ENCODE results near the gene CYRIA. TPM values are rescaled to one million over a fixed set of nuclear protein-coding genes. Genes with fewer than 3 reads are reported as not detected.

Gene CYRIA
- polyA plus RNA-seq, 2 of the 4 experiments (the other 2 are of a cell fraction): 0.01 to 0.08 TPM

DNA sequence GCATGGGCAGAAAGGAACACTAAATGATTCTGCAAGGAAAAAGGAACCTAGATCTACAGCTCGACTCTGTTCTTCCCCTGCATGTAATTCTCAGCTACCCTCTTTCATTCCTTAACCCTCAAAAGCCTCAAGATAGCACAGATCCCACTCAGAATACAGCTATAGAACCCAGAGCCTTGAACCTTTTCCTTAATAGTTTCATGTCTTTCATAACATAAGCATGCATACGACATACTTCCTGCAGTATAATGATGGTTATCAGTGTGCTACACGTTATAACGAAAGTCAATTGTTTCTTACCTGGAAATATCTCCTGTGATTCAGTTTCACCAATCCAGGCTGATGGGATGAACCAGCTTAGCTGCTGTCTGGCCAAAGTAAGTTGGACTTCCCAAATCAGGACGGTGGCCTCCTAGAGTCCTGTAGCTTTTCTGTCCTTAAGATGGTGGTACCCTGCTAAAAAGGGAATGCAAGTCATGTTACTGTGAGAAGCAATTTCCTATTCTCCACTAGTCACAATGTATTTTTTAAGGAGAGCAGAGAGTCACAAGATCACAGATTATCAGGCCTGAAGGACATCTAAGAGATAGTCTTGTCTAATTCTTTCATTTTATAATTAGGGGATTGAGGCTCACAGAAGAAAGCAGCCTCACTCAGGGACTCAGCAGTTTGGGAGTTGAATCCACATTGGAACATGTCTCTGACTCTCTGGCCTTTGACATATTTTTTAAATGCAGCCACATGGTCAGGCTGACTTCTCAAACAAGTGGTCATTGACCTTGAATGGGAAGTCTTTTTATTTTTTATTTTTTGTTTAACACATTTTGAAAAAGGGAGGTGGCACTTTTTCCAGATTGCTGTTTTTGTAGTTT lies 41.8 kb downstream of the CYRIA start:
- H3K27ac ChIP-seq: no peak overlapping the region
- H3K9me3 ChIP-seq: no peaks in the 10 kb centered on the region
- CTCF ChIA-PET: interaction anchor here (1.8 to 3.5 kb wide), 3 partner anchors 10 to 134 kb away, joined by 9 to 19 read pairs (median 11); no protein-coding TSS in a partner anchor
- POLR2A ChIA-PET: no interaction called here
- no peak for DNase-seq (ENCODE audit: low read depth in 1 of 2, low spot score in 1 of 2)
- FAIRE-seq: no peak
- WGBS (ENCODE audit: missing lambda C conversion rate): 18% methylated on average over 5 of the region's 5 CpGs
- no peaks in the 10 kb centered on the region for H3K4me1 ChIP-seq
- TF ChIP-seq CBX2 (IDR thresholded peaks at IDR 0.05; ENCODE audit: borderline replicate concordance, low read depth) (no peak), POLR2A (IDR thresholded peaks at IDR 0.05; ENCODE audit: low read length) (no peak), NFE2L2 (conservative IDR thresholded peaks at IDR 0.05; ENCODE audit: low read length) (no peak), HEYL (CRISPR knock-in tag; IDR thresholded peaks at IDR 0.05) (no peak), NPAS2 (CRISPR knock-in tag; IDR thresholded peaks at IDR 0.05; ENCODE audit: borderline replicate concordance) (no peak), RAD21 (conservative IDR thresholded peaks at IDR 0.05 in 1 of 2, IDR thresholded peaks at IDR 0.05 in 1 of 2) (no peak), MAZ (IDR thresholded peaks at IDR 0.05; ENCODE audit: borderline replicate concordance, low read depth, low read length) (no peak), JUN (IDR thresholded peaks at IDR 0.05) (no peak)
- TF ChIP-seq, protein P1, sequence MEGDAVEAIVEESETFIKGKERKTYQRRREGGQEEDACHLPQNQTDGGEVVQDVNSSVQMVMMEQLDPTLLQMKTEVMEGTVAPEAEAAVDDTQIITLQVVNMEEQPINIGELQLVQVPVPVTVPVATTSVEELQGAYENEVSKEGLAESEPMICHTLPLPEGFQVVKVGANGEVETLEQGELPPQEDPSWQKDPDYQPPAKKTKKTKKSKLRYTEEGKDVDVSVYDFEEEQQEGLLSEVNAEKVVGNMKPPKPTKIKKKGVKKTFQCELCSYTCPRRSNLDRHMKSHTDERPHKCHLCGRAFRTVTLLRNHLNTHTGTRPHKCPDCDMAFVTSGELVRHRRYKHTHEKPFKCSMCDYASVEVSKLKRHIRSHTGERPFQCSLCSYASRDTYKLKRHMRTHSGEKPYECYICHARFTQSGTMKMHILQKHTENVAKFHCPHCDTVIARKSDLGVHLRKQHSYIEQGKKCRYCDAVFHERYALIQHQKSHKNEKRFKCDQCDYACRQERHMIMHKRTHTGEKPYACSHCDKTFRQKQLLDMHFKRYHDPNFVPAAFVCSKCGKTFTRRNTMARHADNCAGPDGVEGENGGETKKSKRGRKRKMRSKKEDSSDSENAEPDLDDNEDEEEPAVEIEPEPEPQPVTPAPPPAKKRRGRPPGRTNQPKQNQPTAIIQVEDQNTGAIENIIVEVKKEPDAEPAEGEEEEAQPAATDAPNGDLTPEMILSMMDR (IDR thresholded peaks at IDR 0.05): no peak
- no peak overlapping the region for H3K4me3 ChIP-seq
- no peak overlapping the region for H3K4me2 ChIP-seq
- no peak for ATAC-seq

DNA sequence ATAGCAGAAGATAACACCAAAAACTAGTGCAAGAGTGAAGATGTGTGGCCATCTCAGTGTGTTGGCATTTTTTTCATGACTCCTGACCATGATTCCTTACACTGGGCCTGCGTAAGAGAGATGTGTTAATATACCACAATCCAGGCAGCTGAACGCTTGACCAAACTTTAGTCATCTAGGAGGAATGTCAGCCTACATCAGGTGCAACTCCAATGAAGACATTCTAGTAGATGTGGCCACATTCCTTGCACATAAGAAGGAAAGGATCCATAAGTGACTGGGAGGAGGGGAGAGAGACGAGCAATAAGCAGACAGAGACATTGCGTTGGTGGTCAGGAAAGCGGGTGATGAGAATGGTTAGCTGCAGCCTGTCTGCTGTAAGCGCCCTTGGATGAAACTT lies 42.6 kb downstream of the CYRIA start:
- H3K9me3 ChIP-seq: no peaks in the 10 kb centered on the region
- DNase-seq (ENCODE audit: low read depth in 1 of 2, low spot score in 1 of 2) (no peak), ATAC-seq (no peak), FAIRE-seq (no peak)
- no peak overlapping the region for H3K4me3 ChIP-seq
- H3K27ac ChIP-seq: no peak overlapping the region
- no peak overlapping the region for H3K4me2 ChIP-seq
- TF ChIP-seq, protein P2, sequence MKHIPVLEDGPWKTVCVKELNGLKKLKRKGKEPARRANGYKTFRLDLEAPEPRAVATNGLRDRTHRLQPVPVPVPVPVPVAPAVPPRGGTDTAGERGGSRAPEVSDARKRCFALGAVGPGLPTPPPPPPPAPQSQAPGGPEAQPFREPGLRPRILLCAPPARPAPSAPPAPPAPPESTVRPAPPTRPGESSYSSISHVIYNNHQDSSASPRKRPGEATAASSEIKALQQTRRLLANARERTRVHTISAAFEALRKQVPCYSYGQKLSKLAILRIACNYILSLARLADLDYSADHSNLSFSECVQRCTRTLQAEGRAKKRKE (CRISPR knock-in tag; IDR thresholded peaks at IDR 0.05; ENCODE audit: low read depth): no peak
- no peaks in the 10 kb centered on the region for H3K4me1 ChIP-seq
- ChIA-PET CTCF (interaction anchor here (1.8 to 3.5 kb wide), 3 partner anchors 9 to 134 kb away, joined by 9 to 19 read pairs (median 11); no protein-coding TSS in a partner anchor), POLR2A (no interaction called here)
- WGBS (ENCODE audit: missing lambda C conversion rate): 45% methylated on average over 6 of the region's 6 CpGs

DNA sequence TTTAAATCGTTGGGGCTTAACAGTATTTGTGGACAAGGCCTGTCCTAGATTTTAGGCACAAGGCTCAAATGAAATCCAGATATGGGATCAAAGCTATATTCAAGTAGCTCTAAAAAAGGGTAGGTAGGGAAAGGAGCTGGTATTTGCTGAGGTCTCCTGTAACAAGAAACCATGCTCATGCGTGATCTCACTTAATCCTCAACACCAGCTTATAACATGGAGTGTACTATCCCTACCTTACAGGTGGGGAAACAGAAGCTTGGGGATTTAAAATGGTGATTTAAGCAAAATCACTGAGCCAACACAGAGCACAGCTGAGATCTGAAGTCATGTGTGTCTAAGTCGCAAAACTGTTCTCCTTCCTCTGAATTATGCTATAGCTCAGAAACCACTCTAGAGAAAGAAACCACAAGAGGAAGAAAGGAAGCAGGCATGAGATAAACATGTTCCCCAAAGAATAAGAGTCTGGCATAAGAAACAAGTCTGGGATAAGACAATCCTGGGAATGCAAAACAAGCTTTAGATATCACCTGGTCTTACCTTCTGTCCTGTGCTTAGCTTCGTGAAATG lies 43.1 kb downstream of the CYRIA start:
- H3K4me3 ChIP-seq: no peak overlapping the region
- CTCF ChIA-PET: interaction anchor here (0.6 to 3.5 kb wide), 8 partner anchors 9 to 1049 kb away, joined by 3 to 19 read pairs (median 4); no protein-coding TSS in a partner anchor
- ATAC-seq: no peak
- TF ChIP-seq HEYL (CRISPR knock-in tag; IDR thresholded peaks at IDR 0.05) (no peak), POLR2AphosphoS2 (conservative IDR thresholded peaks at IDR 0.05; ENCODE audit: low read length) (no peak), SMC3 (IDR thresholded peaks at IDR 0.05) (no peak), HES2 (IDR thresholded peaks at IDR 0.05) (no peak), FOSB (CRISPR knock-in tag; IDR thresholded peaks at IDR 0.05) (no peak), BHLHE40 (IDR thresholded peaks at IDR 0.05; ENCODE audit: low read depth, low read length) (no peak), TP53 (CRISPR knock-in tag; IDR thresholded peaks at IDR 0.05) (no peak), GATA3 (IDR thresholded peaks at IDR 0.05; ENCODE audit: borderline replicate concordance) (no peak)
- TF ChIP-seq, protein P3, sequence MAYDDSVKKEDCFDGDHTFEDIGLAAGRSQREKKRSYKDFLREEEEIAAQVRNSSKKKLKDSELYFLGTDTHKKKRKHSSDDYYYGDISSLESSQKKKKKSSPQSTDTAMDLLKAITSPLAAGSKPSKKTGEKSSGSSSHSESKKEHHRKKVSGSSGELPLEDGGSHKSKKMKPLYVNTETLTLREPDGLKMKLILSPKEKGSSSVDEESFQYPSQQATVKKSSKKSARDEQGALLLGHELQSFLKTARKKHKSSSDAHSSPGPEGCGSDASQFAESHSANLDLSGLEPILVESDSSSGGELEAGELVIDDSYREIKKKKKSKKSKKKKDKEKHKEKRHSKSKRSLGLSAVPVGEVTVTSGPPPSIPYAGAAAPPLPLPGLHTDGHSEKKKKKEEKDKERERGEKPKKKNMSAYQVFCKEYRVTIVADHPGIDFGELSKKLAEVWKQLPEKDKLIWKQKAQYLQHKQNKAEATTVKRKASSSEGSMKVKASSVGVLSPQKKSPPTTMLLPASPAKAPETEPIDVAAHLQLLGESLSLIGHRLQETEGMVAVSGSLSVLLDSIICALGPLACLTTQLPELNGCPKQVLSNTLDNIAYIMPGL (CRISPR knock-in tag; IDR thresholded peaks at IDR 0.05; ENCODE audit: borderline replicate concordance): no peak
- TF ChIP-seq, protein P1 (IDR thresholded peaks at IDR 0.05): no peak
- DNase-seq (ENCODE audit: low read depth in 1 of 2, low spot score in 1 of 2): no peak
- H3K4me2 ChIP-seq: no peak overlapping the region
- no peak for FAIRE-seq
- POLR2A ChIA-PET: no interaction called here
- 39% methylated on average over 4 of the region's 4 CpGs for WGBS (ENCODE audit: missing lambda C conversion rate)
- H3K27ac ChIP-seq: no peak overlapping the region
- H3K4me1 ChIP-seq: no peaks in the 10 kb centered on the region
- no peaks in the 10 kb centered on the region for H3K9me3 ChIP-seq
